Femur (tissue), 1 donor: Measurements from ENCODE around the gene GBP3.
"Not testable (repeated sequence)": the region's sequence is repeated elsewhere in the genome, so short reads cannot be mapped to it uniquely, and the experiment has no call there.

Source experiments
- DNase-seq: peaks from one replicate; pipeline ENCODE4 v3.0.0-alpha.2; 2017

GBP3 gene, protein sequence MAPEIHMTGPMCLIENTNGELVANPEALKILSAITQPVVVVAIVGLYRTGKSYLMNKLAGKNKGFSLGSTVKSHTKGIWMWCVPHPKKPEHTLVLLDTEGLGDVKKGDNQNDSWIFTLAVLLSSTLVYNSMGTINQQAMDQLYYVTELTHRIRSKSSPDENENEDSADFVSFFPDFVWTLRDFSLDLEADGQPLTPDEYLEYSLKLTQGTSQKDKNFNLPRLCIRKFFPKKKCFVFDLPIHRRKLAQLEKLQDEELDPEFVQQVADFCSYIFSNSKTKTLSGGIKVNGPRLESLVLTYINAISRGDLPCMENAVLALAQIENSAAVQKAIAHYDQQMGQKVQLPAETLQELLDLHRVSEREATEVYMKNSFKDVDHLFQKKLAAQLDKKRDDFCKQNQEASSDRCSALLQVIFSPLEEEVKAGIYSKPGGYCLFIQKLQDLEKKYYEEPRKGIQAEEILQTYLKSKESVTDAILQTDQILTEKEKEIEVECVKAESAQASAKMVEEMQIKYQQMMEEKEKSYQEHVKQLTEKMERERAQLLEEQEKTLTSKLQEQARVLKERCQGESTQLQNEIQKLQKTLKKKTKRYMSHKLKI

DNA sequence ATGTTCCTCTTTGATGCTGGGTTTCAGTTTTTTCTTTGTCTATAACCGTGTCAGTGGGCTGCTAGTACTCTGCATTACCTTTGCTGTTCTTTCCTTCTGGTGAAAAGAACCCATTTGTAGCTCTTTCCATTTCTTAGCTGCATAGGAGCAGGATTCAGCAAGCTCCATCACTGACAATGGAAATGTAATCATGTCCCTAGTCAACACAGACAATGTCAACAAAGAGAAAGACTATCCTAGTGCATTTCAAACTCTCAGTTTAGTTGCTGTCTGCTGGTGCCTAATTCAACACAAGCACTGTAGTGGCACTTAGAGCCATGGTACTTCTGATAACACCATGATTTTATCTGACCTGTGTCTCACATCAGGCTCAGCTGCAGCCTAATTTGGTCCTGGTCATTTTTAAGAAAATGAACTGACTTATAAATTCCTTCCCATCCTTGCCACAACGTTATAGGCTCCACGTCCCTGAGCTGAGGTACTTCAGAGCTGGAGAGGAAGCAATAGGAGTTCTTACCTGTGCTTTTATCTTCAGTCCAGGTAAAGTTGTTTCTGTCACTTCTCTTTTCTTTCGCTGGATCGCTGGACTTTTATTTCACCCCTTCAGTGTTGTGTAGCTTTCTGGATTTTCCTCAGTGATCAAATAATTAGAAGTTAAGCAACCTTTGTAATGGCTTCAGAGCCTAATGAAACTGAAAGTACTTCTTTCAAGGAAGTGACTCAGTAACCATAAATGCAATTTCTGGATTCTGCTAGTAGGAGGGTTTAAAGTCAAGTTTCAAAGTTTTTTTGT lies at the start of gene GBP3:
TSS of gene GBP3 (minus strand) at position 700 of the 793 bp plus-strand sequence. CDS start 2,145 bp downstream, outside the sequence.
- no peak for DNase-seq

DNA sequence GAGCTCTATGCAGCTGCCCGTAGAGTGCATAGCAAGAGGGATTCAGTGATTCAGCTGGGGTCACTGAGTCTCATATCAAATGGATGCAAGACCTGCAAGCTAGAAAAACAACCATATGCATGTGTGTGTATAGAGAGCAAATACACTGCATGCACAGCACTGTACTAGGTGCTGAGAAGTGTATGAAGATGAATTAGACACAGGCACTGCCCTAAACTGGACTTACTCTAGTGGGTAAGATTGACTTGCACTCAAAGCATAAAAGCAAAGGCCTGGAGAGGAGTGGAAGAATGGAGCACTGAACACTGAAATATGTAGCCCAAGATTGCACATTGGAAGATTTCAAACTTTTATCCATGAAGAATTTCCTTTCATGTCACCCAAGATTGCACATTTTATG lies 47.8 kb upstream of the GBP3 start:
- no peak for DNase-seq

DNA sequence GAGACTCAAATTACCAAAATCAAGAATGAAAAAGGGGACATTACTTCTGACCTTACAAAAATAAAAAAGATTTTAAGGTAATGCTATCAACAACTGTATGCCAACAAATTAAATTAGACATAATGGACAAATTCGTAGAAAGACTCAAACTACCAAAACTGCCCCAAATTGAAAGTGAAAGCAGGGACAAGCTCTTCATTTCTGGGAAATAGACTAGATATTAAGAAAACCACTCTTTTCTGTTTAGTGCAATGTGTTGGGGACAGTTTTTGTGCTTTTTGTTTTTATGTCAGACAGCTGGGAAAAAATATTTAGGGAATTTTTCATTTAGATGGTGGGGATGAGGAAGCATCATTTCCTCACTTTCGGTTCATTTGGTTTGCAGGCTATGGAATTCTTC lies 47.3 kb upstream of the GBP3 start:
- no peak for DNase-seq

DNA sequence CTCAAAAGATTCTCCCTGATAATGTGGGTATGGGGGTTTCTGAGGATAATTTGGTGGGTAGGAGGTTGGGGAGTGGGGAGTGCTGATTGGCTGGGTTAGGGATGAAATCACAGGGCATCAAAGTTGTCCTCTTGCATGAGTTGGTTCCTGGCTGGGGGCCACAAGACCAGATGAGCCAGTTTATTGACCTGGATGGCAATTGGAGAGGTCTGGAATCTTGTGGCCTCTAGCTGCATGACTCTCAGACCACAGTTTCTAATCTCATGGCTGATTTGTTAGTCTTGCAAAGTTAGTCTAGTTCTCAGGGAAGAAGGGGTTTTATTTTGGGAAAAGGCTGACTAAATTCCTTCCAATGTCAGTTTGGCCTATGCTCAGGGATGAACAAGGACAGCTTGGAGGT lies 45.6 kb upstream of the GBP3 start:
- no peak for DNase-seq

DNA sequence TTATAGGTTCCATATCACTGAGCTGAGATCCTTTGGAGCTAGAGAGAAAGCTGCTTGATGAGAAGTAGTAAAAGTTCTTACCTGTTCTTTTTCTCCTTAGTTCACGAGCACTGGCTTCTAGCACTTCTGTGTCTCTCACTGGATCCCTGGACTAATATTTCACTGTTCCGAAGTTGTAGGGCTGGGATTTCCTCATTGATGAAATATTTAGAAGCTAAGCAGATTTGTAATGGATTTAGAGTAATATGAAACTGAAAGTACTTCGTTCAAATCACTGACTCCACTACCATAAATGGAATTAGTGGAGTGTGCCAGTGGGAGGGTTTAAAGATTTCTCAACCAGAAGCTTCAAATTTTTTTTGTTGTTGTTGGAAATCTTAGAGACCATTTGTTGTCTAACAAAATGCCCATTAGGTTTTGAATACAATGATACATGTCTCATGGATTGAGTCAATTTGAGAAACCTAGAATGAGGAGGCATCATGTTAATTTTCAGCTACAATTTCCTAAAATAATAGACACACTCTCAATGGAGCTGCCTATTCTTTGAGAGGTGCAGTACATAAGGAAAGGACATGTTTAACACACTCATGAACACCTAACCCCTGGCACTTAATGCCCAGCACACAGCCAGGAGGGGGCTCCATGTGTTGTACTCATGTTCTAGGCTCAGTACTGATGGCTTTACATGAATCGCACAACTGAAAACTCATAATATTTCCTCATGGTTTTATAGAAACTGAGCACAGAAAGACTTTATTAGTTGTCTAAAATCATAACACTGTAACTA lies 42.6 kb upstream of the GBP3 start, which contains the start of gene GBP1:
TSS of gene GBP1 (minus strand) at position 130 of the 790 bp plus-strand sequence. CDS start 1,974 bp downstream, outside the sequence.
- DNase-seq, result no peak

DNA sequence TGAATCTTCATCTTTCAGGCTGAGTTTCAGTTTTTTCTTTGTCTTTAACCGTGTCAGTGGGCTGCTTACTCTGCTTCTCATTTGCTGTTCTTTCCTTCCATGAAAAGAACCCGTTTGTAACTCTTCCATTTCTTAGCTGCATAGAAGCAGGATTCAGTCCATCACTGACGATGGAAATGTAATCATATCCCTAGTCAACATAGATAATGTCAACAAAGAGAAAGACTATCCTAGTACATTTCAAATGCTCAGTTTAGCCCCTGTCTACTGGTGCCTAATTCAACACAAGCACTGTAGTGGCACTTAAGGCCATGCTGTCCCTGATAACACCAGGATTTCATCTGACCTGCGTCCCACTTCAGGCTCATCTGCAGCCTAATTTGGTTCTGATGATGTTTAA lies 42.0 kb upstream of the GBP3 start:
- DNase-seq, result no peak

DNA sequence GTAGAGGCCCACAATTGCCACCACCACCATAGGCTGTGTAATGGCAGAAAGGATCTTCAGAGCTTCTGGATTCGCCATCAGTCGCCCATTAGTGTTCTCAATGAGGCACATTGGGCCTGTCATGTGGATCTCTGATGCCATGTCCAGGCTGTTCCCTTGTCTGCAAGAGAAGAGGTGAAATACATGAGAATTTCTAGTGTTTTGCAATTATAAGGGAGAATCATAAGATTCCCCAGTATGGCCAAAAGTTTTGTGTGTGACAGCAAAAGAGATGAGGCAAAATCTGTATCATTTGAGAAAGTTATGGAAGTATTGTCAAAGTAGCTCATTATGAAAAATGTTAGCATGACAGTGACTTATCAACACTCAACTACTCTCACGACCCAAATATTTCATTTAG lies 40.4 kb upstream of the GBP3 start:
- no peak for DNase-seq

DNA sequence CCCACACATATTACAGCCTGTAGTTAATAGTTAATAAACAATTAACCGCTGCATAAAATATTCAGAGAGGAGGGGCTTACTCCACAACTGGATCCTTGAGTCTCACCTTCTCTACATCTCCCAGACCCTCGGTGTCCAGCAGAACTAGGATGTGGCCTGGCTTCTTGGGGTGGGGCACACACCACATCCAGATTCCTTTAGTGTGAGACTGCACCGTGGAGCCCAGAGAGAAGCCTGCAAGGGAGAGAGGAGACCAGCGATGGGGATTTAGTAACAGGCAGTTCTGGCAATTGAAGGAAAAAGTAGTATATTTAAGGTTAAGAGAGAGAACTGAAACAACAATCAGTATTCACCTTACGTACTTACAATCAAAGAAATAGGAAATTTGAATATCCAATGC lies 37.4 kb upstream of the GBP3 start:
- no peak for DNase-seq

DNA sequence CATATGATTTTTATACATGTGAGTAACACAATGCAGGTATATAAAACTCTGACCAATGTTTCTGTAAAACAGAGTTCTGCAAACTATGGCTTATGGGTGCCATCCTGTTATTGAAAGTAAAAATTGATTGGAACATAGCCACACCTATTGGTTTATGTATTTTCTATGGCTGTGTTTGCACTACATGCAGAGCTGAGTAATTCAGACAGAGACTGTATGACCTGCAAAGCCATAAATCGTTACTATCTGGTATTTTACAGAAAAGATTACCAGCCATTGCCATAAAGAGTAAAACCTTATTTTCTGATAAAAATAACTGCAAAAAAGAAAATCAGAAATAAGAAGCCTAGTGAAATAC lies 29.3 kb upstream of the GBP3 start:
- DNase-seq, result no peak

DNA sequence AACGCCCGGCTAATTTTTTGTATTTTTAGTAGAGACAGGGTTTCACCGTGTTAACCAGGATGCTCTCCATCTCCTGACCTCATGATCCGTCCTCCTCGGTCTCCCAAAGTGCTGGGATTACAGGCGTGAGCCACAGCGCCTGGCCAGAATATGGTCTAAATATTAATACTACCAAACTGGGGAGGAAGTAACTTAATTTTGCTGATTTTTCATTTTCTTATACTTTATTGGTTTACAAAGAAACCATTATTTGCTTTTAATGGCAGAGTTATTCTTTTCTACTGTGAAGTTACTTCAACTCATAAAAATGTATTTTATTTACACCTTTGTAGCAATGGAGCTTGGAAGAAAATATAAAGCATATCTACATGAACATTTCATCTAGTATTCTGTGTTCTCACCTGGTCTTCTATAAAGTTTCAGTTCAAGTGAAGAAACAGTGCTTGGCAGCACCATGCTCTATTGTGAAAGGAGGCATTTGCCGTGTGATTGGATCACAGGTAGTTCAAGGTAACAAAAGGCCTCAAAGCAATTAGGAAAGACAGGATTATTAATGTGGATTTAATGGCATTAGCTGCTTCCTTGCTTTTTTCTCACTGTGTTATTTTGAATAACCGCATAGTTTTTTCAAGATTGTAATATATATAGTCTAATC lies 28.8 kb upstream of the GBP3 start:
- DNase-seq, result no peak

DNA sequence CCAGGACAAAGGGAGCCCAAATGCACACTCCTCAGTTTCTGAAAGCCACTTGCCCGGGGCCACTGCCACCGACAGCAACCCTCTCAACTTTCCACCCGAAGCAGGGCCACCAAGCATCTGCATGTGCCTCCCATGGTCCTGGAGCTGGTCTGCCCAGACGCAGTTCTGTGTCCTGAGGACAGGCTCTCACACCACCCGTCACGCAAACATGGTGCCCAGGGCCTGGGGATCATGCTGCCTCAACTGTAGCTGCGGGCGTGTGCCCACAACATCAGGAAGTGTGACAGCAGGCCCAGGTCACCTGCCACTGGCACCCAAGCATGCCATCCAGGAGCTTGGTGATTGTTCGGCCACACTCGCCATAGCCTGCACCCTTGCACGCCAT lies 28.0 kb upstream of the GBP3 start:
- DNase-seq, result no peak

DNA sequence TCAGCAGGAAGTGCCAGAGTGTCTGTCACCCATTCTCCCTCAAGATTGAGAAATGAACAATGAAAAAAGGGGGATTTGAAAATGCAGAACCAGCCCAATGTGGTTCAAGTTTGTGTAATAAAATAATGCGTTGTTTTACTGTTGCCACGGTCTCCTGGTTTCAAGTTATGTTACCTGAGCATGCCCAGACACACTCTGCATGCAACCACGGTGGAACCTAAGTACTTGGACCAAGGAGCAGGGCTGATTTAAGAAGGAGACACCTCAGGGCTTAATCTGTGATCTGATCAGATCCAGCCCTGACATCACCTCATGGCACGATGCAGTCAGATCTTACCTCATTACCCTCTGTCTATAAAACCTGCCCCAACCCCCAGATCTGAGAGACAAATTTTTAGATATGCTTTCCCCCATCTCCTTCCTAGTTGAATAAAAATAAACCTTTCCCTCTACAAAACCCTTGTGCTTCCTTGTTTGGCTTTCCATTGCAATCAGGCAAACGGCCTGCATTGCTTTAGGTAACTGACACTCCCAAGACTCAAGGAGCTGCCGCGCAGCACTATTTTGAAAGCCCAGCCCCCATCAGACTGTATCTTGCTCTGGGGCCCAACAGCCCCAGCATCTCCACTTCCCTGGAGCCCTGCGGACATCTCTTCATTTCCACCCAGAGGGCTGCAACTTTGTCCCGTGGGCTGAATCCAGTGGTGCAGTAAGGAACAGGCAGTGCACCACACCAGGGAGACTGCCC lies 27.4 kb upstream of the GBP3 start:
- not testable (repeated sequence) for DNase-seq

DNA sequence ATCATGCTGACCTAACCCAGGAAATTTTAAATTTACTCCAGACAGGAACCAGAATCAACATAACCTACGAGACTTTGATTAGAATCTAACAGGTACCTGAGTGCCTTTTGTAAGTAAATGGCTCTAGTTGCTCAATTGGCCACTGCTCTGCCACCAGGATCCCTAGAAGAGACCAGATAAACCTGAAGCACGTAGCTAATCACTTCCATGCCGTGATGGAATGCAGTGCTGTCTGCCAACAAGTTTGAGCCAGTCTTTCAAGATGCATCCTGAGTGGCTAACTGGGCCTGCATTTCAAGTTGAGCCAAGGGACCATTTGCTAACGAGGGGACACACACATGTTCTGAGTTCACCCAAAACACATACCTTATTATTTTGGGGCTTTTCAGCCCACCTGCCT lies 26.5 kb upstream of the GBP3 start:
- DNase-seq, result not testable (repeated sequence)

DNA sequence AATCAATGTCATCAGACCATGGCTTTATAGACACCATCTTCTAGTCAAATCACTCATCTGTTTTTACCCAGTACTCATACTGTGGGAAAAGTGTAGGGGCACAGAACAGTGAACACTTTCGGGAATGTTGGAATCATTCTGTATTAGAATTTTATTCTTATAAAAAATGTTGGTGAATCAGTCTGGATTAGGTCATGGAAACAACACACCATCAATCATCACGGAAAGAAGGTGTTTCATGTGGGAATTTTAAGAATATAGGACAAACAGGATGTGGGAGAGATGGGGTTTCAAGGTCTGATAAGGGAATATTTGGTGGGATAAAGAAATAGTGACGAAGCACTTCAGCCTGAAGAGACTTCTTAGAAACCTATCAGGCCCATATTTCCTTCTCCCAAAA lies 25.1 kb upstream of the GBP3 start:
- DNase-seq, result no peak

DNA sequence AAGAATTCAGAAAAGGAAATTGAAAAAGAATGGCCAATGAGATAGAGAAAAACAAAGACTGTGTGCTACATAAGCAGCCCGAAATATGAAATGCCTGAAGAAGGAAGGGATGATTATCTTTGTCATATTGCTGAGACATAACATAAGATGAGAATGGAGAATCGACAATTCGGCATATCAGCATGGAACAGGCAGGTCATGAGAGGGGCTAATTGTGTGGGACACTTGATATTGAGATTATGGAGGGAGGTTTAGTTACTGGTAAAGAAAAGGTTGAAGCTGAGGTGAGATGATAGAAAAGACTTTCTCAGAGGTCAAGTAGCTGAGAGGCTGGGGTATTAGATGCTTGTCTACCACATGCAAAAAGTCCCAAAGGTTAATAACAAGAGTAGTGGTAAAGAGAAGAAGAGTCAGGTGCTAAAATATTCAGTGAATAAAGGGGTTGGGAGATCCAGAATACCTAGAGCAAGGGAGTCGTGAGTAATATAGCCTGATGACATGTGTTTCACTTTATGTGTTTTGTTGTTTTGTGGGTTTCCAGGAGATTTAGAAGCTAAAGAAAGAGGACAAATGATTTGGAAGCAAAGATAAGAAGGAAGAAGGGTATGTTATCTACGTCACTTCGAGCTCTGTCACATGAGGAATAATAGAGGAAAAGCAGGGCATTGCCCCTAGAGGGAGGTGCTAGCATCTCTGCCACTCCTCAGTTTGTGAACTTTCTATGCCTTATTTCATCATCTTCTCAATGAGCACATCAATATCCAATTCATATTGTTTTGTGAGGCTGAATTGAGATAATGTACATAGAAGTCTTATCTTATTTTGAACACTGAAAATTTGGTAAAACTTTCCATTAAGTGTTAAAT lies 23.9 kb upstream of the GBP3 start:
- not testable (repeated sequence) for DNase-seq

DNA sequence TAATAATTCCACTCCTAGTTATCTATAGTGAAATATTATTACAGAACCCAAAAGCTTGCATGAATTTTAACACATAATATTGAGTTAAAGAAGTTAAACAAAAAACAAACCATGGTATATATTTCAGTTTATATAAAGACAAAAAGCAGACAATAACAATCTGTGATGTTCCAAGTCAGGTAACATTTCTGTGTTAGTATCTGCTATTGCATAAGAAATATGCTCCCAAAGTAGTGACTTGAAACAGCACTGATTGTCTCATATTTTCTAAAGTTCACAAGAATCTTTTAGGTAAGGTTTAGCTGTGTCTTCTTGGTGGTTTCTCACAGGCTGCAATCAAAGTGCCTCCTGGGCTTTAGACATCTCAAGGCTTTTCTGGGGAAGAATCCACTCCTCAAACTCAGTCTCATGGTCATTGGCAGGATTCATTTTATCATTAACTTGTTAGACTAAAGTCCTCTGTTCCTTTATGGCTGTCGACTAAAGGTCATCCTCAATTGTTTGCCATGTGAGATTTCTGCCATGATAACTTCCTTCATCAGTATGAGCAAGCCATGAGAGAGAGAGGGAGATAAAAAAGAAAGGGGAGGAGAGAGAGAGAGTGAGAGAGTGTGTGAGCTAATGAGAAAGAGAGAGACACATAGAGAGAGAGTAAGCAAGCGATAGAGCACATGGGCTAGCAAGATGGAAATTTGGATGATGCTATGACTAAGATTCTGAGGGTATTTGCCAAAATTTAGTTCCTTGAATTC lies 22.5 kb upstream of the GBP3 start:
- DNase-seq, result no peak

DNA sequence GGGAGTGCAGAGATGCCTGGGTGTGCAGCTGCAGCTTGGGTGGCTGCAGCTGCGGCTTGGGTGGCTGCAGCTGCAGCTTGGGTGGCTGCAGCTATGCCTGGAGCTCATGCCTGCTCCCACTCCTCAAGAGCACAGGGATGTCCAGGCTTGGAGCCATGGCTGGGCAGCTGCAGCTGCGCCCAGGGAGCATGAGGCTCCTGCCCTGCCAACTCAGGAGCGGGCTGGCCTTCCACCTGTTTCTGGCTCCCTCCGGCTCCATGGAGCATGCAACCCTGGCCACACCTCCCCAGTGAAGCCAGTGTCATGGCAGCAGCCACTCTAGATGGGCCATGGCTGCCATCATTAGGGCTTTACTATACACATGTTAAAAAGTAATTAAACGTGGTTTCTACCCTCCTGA lies 21.3 kb upstream of the GBP3 start:
- no peak for DNase-seq

DNA sequence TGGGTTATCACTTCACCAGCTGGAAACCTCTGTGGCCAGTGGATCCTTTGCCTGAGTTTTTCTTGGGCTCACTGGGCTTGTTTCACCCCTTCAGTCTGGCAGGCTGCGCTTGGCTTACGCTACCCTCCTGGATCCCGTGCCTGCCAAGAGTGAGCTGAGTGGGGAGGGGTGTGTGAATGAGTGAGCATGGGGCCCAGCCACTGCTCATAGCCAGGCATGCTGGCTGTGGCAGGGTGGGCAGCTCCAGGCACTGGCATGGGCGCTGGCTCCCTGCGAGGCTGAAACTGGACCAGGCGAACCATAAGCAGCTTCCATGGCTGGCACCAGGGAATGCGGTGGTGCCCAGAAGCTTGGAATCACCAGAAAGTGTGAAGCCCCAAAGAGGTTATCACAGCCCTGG lies 19.8 kb upstream of the GBP3 start:
- DNase-seq, result no peak

DNA sequence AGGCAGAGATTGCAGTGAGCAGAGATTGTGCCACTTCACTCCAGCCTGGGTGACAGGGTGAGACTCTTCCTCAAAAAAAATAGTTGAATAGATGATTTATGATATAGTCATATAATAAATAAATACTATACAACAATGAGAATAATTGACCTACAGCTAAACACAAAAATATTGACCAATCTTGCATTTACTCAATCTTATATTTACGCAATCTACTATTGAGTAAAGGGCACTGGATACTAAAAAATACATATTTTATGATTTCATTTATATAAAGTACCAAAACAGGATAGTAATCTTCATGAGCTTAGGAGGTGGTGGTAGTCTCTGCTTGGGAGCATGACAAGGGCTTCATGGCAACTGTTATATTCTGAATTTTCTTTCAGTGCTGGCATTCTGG lies 19.1 kb upstream of the GBP3 start:
- DNase-seq, result no peak

DNA sequence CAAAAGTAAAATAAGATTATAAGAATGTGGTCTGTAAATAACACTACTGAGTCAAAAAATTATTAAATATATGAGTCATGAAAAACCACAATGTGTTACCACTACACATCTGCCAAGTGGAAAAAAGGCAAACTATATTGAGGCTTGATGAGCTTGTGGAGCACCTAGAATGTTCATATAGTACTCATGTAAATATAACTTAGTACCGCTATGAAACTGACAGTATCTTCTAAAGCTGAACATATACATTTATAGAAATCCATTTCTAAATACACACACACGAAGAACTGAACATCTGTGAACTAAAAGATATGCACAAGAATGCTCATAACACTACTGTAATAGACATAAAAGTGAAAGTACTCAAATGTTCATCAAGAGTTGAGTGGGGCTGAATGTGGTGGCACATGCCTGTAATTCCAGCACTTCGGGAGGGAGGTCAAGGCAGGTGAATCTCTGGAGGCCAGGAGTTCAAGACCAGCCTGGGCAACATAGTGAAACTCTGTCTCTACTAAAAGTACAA lies 18.5 kb upstream of the GBP3 start:
- DNase-seq, result no peak
